Right lung (tissue), 10 donors: ENCODE results near the gene MED6. TPM values are rescaled to one million over a fixed set of nuclear protein-coding genes. Genes with fewer than 3 reads are reported as not detected.

Experiments
- DNase-seq, 2 donors: peaks; one replicate each; pipeline ENCODE4 v3.0.0-alpha.2; 2013
- long read RNA-seq, 8 donors: transcript quantifications; one replicate each; lab custom pipeline, GENCODE V29; 2026
- polyA plus RNA-seq, 5 donors: library from polyadenylated mRNA; unstranded; fragments of 120-200 nt; gene quantifications; one replicate each; pipeline versions ENCODE4 v1.2.1 to v1.2.3, GENCODE V29; 2013; ENCODE audit warnings: inconsistent platforms in 1 of 5, low replicate concordance in 1 of 5; ENCODE audit not compliant: insufficient read length in 5 of 5, insufficient read depth in 1 of 5

Gene MED6, protein sequence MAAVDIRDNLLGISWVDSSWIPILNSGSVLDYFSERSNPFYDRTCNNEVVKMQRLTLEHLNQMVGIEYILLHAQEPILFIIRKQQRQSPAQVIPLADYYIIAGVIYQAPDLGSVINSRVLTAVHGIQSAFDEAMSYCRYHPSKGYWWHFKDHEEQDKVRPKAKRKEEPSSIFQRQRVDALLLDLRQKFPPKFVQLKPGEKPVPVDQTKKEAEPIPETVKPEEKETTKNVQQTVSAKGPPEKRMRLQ
- 10 to 100 TPM; 32.2 to 50.8 (median 44.6) TPM for polyA plus RNA-seq
- long read RNA-seq, donor 1, partial matches to known transcripts, result 0 of 5 reads
- long read RNA-seq, donor 1, other reads (novel, unspliced or antisense), result 0 of 5 reads
- long read RNA-seq, donor 2, partial matches to known transcripts, result 0 of 5 reads
- long read RNA-seq, donor 2, other reads (novel, unspliced or antisense), result 0 of 5 reads
- long read RNA-seq, donor 3, transcript MED6-201 (8 exons, 1,995 nt), result major isoform, 5 of 5 reads
- long read RNA-seq, donor 3, partial matches to known transcripts, result 0 of 5 reads
- long read RNA-seq, donor 3, other reads (novel, unspliced or antisense), result 0 of 5 reads
- long read RNA-seq, donor 4, transcript MED6-201 (8 exons, 1,995 nt), result major isoform, 6 of 13 reads
- long read RNA-seq, donor 4, partial matches to known transcripts, result 5 of 13 reads
- long read RNA-seq, donor 4, other reads (novel, unspliced or antisense), result 0 of 13 reads
- long read RNA-seq, donor 5, transcript MED6-201 (8 exons, 1,995 nt), result major isoform, 11 of 14 reads
- long read RNA-seq, donor 5, partial matches to known transcripts, result 0 of 14 reads
- long read RNA-seq, donor 5, other reads (novel, unspliced or antisense), result 0 of 14 reads
- long read RNA-seq, donor 6, transcript MED6-201 (8 exons, 1,995 nt), result major isoform, 7 of 16 reads
- long read RNA-seq, donor 6, partial matches to known transcripts, result 7 of 16 reads
- long read RNA-seq, donor 6, other reads (novel, unspliced or antisense), result 0 of 16 reads
- long read RNA-seq, donor 7, partial matches to known transcripts, result 0 of 5 reads
- long read RNA-seq, donor 7, other reads (novel, unspliced or antisense), result 0 of 5 reads
- long read RNA-seq, donor 8, partial matches to known transcripts, result 0 of 5 reads
- long read RNA-seq, donor 8, other reads (novel, unspliced or antisense), result 0 of 5 reads

DNA sequence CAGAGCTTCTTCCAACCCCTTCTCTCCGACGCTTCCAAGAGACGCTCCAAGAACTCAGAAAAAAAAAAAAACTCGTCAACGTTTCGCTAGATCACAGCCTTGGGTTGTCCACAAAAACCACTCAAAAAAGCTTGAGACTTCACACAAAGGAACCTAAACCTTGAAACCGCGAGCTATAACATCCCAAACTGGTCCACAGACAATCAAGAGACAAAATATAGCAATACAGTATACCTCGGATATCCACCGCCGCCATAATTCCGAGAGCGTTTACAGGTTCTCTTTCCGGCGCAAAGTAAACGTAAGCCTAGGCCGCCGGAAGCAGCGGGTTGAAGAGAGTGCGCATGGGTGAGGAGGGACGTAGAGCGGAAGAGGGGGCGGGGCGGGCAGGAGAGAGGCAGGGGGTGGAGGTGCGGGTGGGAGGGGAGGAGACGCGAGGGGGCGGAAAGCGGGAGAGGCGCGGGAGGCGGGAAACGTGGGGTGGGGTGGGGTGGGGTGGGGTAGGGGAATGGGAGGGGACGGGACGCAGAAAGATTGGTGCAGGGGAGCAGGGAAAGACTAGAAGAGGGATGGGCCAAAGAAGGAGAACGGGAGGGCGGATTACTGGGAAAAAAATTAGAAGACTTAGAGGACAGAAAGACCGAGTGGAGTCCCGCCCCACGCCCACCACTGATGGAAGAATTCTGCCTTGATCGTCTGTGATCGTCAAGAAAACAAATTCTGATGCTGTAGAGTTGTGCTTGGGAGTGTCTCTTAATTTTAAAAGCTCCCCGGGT is at the start of gene MED6:
Gene MED6, minus strand, starts transcription at position 274 of the 776 bp plus-strand sequence. Its CDS starts 18 bp downstream, at position 256.
- peak; percentile 90 to 91 for DNase-seq

DNA sequence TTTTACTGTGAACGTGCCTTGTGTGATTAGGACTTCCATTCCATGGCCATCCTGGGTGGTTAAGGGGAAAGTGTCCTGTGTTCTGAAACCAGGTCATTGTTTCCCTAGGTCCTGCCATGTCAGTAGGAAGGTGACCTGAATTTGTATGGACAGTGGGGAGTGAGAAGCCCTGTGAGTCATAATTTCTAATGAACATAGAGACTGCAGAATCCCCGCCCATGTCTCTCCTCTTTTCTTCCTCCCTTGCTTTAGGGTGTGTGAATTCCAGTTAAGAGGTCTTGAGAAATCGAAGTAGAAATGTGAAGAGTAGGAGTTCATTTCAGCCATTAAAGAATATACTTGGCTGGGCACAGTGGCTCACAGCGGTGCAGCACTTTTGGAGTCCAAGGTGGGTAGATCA is 49.3 kb upstream of the MED6 start:
- DNase-seq, result no peak

DNA sequence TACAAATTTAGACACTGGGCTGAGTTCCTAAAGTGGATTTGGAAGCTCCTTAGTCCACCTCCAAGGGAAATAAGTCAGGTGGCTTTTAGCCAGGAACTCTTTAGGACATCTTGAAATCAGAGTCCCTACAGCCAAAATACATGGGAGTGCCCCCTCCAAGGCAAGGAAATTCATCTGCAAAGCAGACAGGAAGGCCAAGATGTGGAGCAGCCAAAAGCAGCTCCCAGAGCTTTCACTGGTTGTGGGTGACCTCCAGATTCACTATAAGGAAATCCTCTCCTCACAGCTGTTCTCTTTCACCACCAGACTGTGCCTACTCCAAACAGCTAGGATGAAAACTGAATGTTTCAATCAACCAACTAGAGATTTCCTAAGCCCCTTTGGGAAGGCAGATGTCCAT is 47.9 kb upstream of the MED6 start:
- DNase-seq, result no peak

DNA sequence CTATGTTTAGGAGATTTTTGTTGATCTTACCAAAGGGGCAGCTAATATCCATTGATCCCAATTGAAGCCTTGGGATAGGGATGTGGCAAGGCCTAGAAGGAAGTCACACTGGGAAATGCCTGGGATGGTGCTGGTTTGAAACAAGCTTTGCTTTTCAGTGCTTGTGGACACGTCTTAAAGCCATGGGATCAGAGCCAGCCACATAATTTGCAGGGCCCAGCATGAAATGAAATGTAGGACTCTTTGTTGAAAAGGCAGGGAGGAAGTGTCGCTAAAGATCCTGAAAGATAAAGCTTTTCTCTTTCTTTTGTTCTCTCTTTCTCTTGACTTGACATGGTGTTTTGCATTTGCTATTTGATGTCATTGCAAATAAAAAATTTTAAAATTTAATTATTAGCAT is 46.2 kb upstream of the MED6 start:
- no peak for DNase-seq

DNA sequence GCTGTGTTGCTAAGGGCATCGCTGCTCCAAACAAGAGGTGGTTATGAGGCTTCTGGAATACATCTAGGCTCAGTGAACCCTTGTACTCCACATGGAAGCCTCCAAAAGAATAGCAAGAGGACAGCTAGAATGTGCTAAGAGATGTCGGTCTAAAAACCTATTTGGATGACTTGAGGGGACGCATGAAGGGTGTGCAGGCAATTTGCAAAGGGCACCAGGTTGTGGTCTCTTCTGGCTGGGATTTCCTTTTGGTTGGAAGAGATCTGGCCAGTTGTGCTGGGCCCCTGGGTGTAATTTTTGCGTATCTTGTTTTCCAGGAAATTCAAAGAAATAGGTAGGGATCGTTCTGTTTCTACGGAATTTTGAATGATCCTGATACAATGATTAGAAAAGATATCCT is 45.4 kb upstream of the MED6 start:
- DNase-seq, result no peak

DNA sequence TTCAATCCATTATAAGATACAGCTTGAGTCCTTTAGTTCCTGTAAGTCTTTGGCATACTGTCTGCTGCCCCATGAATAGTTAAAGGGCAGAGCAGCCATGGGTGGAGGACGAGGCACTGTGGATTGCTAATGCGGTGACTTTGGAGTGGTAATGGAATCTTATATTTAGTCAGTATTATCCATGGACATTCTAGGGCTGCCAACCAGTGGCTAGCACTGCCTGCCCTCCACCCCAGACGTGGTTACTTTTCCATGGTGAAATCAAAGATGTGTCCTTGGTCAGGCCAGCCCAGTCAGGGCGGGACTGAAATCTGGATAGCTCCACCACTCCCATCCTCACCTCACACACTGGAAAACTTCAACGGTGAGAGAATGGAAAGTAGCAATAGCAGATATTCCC is 43.5 kb upstream of the MED6 start:
- no peak for DNase-seq

DNA sequence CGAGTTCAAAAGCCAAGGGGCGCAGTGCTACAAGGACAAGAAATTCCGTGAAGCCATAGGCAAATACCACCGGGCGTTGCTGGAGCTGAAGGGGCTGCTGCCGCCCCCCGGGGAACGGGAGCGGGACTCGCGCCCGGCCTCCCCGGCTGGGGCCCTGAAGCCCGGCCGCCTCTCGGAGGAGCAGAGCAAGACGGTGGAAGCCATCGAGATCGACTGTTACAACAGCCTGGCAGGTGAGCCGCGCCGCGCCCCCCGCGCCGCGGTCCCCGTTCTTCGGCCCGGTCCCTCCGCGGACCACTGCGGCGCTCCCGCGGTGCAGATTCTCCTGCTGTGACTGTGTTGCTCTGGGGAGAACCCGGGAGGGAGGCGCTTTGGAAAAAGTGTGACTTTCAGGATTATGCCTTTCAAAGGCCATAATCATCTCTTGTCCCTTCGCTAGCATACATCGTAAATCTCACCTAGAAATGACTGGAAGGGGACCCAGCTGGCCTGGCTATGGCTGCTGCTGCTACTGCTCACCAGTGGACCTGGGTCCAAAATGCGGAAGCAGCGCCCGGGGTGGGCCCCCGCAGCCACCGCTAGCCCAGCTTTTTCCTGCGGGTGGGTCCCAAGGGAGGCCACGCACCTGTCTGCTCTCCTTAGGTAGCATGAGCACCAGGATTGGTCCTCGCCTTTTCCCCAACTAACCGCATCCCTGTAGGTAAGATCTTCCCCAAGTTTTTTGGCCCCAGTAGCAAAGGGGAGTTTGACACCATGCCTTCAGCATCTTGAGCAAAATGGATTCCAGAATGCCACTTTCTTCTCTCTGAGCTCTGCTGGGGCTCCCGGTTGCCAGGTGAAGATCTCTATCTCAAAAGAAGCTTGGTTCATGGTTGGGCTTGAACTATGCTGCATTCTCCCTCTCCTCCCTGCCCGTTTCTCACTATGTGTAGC is 42.1 kb upstream of the MED6 start:
- DNase-seq, result peak in 1 of 2 donors; percentile 7

DNA sequence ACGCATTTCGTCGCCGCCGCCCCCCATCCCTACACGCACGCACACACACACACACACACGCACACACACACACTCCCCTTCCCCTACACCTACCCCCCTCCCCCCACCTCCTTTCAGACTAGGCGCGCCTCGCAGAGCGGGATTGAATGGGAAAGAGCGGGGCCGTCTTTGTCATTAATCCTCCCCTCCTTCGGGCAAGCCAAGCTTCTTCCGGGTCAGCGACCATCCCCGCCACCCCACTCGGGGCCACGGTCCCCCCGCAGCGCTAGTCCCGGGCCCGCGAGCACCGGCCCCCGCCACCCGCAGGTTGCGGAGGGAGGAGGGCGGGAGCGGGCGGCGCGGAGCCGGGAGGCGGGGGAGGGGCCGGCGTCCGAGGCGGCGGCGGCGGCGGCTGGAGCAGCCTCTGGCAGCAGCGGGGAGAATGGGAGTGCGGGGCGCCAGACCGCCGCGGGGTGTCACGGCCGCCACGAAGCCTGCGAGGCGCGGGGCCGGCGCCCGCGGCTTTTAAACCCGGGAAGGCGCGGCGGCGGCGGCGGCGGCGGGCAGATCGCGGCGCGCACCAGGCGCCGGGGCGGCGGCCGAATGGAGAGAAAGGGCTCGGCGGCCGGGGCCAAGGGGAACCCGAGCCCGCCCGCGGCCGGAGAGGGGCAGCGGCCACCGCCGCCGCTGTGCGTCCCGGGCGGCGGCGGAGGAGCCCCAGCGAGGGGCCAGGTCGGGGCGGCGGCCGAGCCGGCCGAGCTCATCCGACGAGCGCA is 41.3 kb upstream of the MED6 start, which contains the start of gene TTC9:
Gene TTC9, plus strand, starts transcription at position 369 of the 755 bp plus-strand sequence. Its CDS starts 214 bp downstream, at position 583.
- peak in 1 of 2 donors; percentile 23 for DNase-seq

DNA sequence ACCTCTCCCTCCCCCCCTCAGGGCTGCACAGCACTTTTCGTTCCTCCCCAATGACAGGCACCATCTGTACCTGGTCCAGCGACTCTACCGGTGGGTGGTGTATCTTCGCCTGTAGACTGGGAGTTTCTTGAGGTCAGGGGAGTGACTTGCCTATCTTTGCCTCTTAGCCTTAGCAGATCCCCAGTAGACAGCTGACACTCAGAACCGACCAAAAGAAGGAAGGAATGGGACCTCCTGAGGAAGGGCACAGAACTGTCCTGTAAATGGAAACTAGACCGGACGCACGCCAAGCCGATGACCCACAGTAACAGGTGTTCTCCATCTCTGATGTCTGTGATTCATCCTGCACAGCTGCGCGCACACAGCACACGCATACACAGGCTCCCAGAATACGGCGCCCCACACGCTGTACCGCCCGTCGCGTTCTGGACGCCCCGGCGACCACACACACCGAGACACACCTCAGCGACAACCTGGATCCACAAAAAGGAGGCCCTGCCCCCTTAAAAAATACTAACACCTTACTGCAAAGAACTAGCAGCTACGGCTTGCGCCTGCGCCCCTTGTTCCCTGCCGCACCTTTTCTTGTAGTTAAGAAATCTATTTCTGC is 40.6 kb upstream of the MED6 start:
- DNase-seq, result peak in 1 of 2 donors; percentile 13

DNA sequence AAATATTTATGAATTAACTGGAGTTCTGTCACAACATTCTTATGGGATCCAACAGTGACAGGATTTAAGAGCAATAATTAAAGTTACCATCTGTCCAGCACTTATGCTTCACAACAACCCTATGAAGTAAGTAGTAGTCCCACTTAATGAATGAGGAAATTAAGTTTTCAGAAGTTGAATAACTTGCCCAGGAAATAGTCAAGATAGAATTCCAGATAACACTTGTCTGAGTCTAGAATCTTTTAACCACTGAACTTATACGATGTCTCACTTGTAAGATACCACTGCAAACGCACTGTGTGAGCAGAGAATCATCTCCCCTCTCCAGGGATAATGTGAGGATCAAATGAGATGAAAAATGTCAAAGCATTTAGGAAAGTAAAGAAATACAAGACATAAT is 38.0 kb upstream of the MED6 start:
- no peak for DNase-seq

DNA sequence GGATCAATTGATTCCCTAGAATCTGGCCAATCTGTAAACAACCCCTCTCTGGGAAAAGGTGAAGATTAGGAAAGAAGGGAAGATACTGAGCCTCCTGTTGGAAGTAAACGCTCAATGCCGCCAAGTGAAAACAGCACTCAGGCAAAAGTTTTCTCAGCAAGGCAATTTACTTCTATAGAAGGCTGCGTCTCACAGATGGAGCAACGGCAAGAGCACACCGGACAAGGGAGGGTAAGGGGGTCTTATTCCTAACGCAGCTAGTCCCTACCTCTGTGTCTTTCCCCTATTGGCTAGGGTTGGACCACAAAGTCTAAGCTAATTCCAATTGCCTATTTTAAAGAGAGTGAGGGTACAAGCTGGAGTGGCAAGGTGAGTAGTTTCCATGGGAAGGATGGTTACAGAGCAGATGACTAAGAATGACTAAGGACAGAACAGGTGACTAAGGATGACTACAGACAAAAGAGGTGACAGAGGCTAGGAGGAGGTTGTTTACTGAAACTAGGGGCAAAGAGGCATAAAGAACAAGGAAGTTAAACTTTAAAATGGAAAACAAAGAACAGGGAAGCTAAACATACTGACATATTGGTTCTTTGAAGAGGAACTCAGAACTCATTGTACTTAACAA is 35.6 kb upstream of the MED6 start:
- DNase-seq, result no peak

DNA sequence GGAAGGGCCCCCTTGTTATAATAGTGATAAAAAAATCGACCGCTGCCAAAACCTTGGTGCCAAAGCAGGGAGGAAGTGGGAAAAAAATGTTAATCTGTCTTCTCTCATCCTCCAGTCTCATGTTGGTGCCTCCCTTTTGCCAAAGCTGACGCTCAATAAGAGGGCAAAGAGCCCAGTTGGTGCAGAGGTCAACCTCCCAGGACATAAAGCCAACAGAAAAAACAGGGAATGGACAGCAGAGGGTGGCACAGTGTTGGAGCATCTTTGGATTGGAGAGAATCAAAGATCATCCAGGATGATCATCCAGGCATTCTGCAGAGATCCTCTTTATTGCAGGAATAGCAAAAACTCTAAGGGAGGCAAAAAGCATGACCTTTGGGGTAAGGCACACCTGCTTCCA is 31.5 kb upstream of the MED6 start:
- no peak for DNase-seq

DNA sequence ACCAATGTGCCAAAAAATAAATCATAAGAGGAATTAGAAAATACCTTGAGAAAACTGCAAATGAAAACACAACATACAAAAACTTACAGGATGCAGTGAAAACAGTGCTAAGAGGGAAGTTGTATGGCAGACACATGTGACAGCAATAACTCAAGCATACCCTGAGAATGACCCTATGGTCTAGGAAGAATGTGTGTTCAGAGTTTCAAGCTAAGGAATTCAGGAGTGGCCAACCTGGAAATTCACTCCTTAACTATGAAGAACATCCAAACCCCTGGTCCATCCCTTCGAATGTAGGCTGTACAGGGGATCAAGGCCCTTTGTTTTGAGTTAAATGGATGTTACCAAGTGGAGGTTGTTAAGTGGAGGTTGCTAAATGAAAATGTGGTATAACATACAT is 24.5 kb upstream of the MED6 start:
- no peak for DNase-seq

DNA sequence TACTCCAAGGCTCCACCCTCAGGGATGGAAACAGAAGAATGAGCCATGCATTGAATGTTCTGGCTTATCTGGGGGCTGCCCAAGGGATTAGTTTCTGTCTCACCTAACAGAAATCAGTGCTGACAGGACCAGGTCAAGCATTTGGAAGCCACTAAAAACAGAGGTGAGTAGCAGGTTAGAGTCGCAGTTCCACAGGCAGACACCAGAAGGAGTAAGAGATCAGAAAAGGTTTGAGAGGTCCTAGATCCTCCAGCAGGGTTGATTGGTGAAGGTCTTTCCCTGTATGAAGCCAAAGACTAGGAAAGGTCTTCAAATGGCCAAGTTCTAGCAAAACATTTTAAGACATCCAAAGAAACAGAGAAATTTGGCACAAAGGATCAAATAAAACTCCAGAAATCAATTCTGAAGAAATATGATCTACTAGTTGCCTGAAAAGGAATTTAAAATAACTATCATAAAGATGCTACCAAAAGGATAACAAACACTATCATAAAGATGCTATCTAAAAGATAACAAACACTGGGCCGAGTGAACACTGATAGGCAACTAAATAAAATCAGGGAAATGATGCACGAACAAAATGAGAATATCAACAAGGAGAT is 21.8 kb upstream of the MED6 start:
- DNase-seq, result no peak

DNA sequence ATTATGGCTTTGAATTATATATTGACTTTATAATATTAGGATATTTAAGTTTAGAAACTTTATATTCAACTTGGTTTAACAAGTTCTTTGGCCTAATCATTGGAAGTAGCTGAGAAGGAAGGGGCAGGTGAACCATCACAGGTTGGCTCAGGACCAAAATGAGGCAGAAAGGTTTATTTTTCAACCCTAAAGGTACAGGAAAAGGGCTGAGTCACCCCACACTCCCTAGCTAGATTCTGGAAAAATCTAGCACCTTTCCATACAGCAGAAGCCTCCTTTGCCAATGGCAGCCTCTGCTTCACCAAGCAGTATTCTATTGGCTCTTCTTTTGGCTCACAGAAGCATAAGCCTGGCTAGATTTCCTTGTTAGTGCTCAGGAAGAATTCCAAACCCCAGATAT is 19.3 kb upstream of the MED6 start:
- no peak for DNase-seq

DNA sequence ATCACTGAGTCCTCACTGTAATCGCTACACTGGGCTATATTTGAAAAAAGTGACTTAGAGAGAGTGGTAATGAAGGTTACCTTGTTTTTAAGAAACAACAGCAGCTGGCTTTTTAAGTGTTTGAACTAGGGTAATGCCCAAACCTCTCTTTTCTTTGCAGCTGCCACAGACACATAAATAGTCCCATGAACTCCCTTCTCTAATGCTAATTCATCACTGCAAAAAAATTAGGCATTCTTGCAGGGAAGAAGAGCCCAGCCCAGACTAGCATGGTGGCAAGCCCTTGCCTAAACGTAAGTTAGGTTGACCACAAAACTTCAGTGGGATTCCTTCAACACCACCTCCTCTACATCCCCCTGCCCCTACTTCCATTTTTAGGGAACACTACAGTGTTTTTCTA is 17.9 kb upstream of the MED6 start:
- DNase-seq, result no peak

DNA sequence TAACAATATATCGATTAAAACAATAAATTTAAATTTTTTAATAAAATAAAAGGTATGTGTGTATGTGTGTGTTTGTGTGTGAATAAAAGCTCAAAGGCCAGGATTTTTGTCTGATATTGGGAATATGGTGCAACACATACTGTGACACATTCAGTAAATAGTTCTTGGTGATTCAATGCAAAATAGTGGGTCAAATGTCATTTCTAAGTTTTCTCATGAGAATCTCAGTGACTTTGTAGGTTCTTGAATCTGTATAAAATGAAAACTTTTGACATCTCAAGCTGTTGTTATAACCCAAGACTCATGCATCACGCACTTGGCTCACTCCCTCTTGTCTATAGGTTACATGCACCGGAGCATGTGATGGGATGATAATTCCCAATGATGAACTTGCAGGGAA is 16.2 kb upstream of the MED6 start:
- DNase-seq, result no peak

DNA sequence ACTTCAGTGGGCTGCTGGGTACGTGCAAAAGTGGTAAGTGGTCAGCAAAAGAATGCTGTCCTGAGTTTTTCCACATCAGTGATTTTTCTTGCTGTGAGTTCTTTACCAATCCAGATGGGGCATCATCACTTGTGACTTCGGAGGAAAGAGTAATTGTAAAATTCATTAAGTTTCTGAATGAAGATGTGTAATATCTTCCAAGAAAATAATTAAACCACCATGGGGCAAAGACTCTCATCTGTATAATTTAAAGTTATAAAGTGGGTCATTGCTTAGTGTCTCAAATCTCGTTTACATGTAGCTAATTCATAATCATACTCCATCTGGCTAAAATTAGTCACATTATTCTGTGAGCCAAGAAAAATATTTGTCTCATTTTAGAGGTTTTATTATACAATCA is 10.8 kb upstream of the MED6 start:
- DNase-seq, result no peak
